OCI-LY3 (cell line): ENCODE measurements around the gene PLK1.

Experiments
- CTCF ChIP-seq: fragments of 200-600, 300-600 bp; sonication (generic); IDR thresholded peaks from 2 replicates; pipeline ENCODE4 v1.5.1; 2014; ENCODE audit warnings: antibody characterized with exemption, low read length, low read depth
- EZH2phosphoT487 ChIP-seq: fragments of 200-600 bp; shearing (Covaris generic); IDR thresholded peaks from 2 replicates; pipeline ENCODE4 v1.6.1; 2018; ENCODE audit warnings: antibody characterized with exemption, mixed run types, low read depth

- TF ChIP-seq CTCF (no peak), EZH2phosphoT487 (no peak)
Observed at GRCh38 chr16:23699100-23699499, 20.4 kb downstream of the PLK1 start.
